ENCODE data around the gene TBR1. TPM values are rescaled to one million over a fixed set of nuclear protein-coding genes. Genes with fewer than 3 reads are reported as not detected.
A peak's percentile ranks its signal among the peaks of the same experiment; 100 is the strongest.

The TBR1 gene
- total RNA-seq, result not detected
- polyA plus RNA-seq, result under 1 TPM in 1 of 2 donors, not detected in 1; under 0.01 TPM

GRCh38 chr2:161415987-161416707 lies at the start of gene TBR1:
TBR1 (plus strand) TSS chr2:161416297; CDS start chr2:161416411, 114 bp downstream.
- WGBS, 2 donors, result 8 to 12% methylated on average over 16 of the region's 16 CpGs
- intact Hi-C loops (cut with DNase I), result no loop called here
- peak within 1 kb of the TSS in 2 of 4 donors; percentile 23 to 57 for H3K4me3 ChIP-seq
- H3K36me3 ChIP-seq, result no peaks in the 10 kb centered on the region
- FAIRE-seq (no peak), ATAC-seq (no peak), DNase-seq (no peak)
- peaks cover 4 to 30% (median 12%) of the 10 kb centered on the region in 3 donors for H3K4me1 ChIP-seq
- no peak within 1 kb of the TSS for H3K27ac ChIP-seq
- TF ChIP-seq CTCF (IDR thresholded peaks at IDR 0.05), result no peak
- no peaks in the 10 kb centered on the region for H3K9me3 ChIP-seq
- peaks cover 4 to 58% (median 15%) of the 10 kb centered on the region in 4 donors for H3K27me3 ChIP-seq

GRCh38 chr2:161367675-161368074 lies 48.4 kb upstream of the TBR1 start:
- no peak for ATAC-seq
- no peak for FAIRE-seq
- no peak for TF ChIP-seq CTCF (IDR thresholded peaks at IDR 0.05)
- WGBS, 2 donors, result 67 to 71% methylated on average over 3 of the region's 3 CpGs
- H3K27ac ChIP-seq, result no peak overlapping the region
- no peaks in the 10 kb centered on the region for H3K9me3 ChIP-seq
- no peak overlapping the region for H3K4me3 ChIP-seq
- no peak for DNase-seq
- H3K4me1 ChIP-seq, result no peaks in the 10 kb centered on the region
- H3K36me3 ChIP-seq, result no peaks in the 10 kb centered on the region
- no peaks in the 10 kb centered on the region for H3K27me3 ChIP-seq
- intact Hi-C loops (cut with DNase I), result no loop called here

GRCh38 chr2:161369311-161369710 lies 46.8 kb upstream of the TBR1 start:
- no peak overlapping the region for H3K4me3 ChIP-seq
- H3K36me3 ChIP-seq, result no peaks in the 10 kb centered on the region
- ATAC-seq, result no peak
- no peaks in the 10 kb centered on the region for H3K9me3 ChIP-seq
- H3K27me3 ChIP-seq, result no peaks in the 10 kb centered on the region
- TF ChIP-seq CTCF (IDR thresholded peaks at IDR 0.05), result no peak
- no peaks in the 10 kb centered on the region for H3K4me1 ChIP-seq
- no peak overlapping the region for H3K27ac ChIP-seq
- no peak for DNase-seq
- 92 to 95% methylated on average over 2 of the region's 2 CpGs for WGBS, 2 donors
- FAIRE-seq, result no peak
- intact Hi-C loops (cut with DNase I), result no loop called here

- DNase-seq, result no peak
- H3K4me3 ChIP-seq, result no peak overlapping the region
- H3K9me3 ChIP-seq, result no peaks in the 10 kb centered on the region
- no peaks in the 10 kb centered on the region for H3K27me3 ChIP-seq
- ATAC-seq, result no peak
- no peak overlapping the region for H3K27ac ChIP-seq
- WGBS, 2 donors, result 67 to 70% methylated on average over 3 of the region's 3 CpGs
- no peak for TF ChIP-seq CTCF (IDR thresholded peaks at IDR 0.05)
- no peaks in the 10 kb centered on the region for H3K4me1 ChIP-seq
- no peaks in the 10 kb centered on the region for H3K36me3 ChIP-seq
- intact Hi-C loops (cut with DNase I), result no loop called here
- no peak for FAIRE-seq
Measured at GRCh38 chr2:161370981-161371380, 45.1 kb upstream of the TBR1 start.

- no peaks in the 10 kb centered on the region for H3K9me3 ChIP-seq
- H3K4me1 ChIP-seq, result no peaks in the 10 kb centered on the region
- no peak overlapping the region for H3K27ac ChIP-seq
- no peaks in the 10 kb centered on the region for H3K27me3 ChIP-seq
- FAIRE-seq (no peak), DNase-seq (no peak), ATAC-seq (no peak)
- H3K4me3 ChIP-seq, result no peak overlapping the region
- WGBS, 2 donors, result 35 to 36% methylated on average over 1 of the region's 1 CpG
- no peaks in the 10 kb centered on the region for H3K36me3 ChIP-seq
- no peak for TF ChIP-seq CTCF (IDR thresholded peaks at IDR 0.05)
- intact Hi-C loops (cut with DNase I), result no loop called here
Measured at GRCh38 chr2:161371869-161372268, 44.2 kb upstream of the TBR1 start.

Data from pancreas (tissue), 10 donors.